ENCODE data around the gene CPSF3.

The CPSF3 gene

GRCh38 chr2:9379391-9379755, 44.1 kb upstream of the CPSF3 start:
- DNase-seq (ENCODE audit: low spot score), result no peak
- ChIA-PET CTCF (no interaction called here), POLR2A (ENCODE audit: low non-redundant PET) (no interaction called here)
- H3K27ac ChIP-seq, result peak overlapping the region; percentile 75
- TF ChIP-seq CTCF (conservative IDR thresholded peaks at IDR 0.05; ENCODE audit: low read depth), result no peak

GRCh38 chr2:9380702-9381628, 42.5 kb upstream of the CPSF3 start:
- ChIA-PET CTCF (interaction anchor here (0.7 kb wide), 1 partner anchor 35 kb away, joined by 3 read pairs; no protein-coding TSS in a partner anchor), POLR2A (ENCODE audit: low non-redundant PET) (no interaction called here)
- TF ChIP-seq CTCF (conservative IDR thresholded peaks at IDR 0.05; ENCODE audit: low read depth), result no peak
- peak overlapping the region; percentile 75 for H3K27ac ChIP-seq
- DNase-seq (ENCODE audit: low spot score), result peak; percentile 30

GRCh38 chr2:9382604-9383235, 40.7 kb upstream of the CPSF3 start:
- ChIA-PET POLR2A (ENCODE audit: low non-redundant PET) (no interaction called here), CTCF (no interaction called here)
- no peak for DNase-seq (ENCODE audit: low spot score)
- no peak for TF ChIP-seq CTCF (conservative IDR thresholded peaks at IDR 0.05; ENCODE audit: low read depth)
- no peak overlapping the region for H3K27ac ChIP-seq

GRCh38 chr2:9384521-9384920, 38.9 kb upstream of the CPSF3 start:
- CTCF ChIA-PET, result interaction anchor here (0.6 kb wide), 1 partner anchor 40 kb away, joined by 4 read pairs; no protein-coding TSS in a partner anchor

GRCh38 chr2:9385841-9386240, 37.6 kb upstream of the CPSF3 start:
- DNase-seq (ENCODE audit: low spot score), result no peak
- CTCF ChIA-PET, result no interaction called here
- H3K27ac ChIP-seq, result peak overlapping the region; percentile 95
- TF ChIP-seq CTCF (conservative IDR thresholded peaks at IDR 0.05; ENCODE audit: low read depth), result no peak
- POLR2A ChIA-PET (ENCODE audit: low non-redundant PET), result interaction anchor here (0.6 kb wide), 1 partner anchor 196 kb away, joined by 5 read pairs; no protein-coding TSS in a partner anchor

More at GRCh38 chr2:9384521-9384920, 38.9 kb upstream of the CPSF3 start:
- DNase-seq (ENCODE audit: low spot score), result no peak
- POLR2A ChIA-PET (ENCODE audit: low non-redundant PET), result no interaction called here
- H3K27ac ChIP-seq, result peak overlapping the region; percentile 18
- TF ChIP-seq CTCF (conservative IDR thresholded peaks at IDR 0.05; ENCODE audit: low read depth), result no peak

GRCh38 chr2:9388199-9388681, 35.2 kb upstream of the CPSF3 start:
- CTCF ChIA-PET, result interaction anchor here (0.5 kb wide), 1 partner anchor 13 kb away, joined by 3 read pairs; no protein-coding TSS in a partner anchor
- POLR2A ChIA-PET (ENCODE audit: low non-redundant PET), result no interaction called here
- no peak for TF ChIP-seq CTCF (conservative IDR thresholded peaks at IDR 0.05; ENCODE audit: low read depth)
- no peak for DNase-seq (ENCODE audit: low spot score)
- H3K27ac ChIP-seq, result peak overlapping the region; percentile 95
